Ovary (tissue), 9 donors: ENCODE results near the gene ROBO2. TPM values are rescaled to one million over a fixed set of nuclear protein-coding genes. Genes with fewer than 3 reads are reported as not detected.

Experiments
- DNase-seq, 5 donors: peaks; one replicate each; pipeline ENCODE4 v3.0.0-alpha.2; 2019 to 2020
- H3K27ac ChIP-seq, 2 donors: fragments of 200-600 bp; one replicate each; pipeline versions ENCODE4 v1.5.1 to v1.8.0; 2019 to 2022
- H3K27me3 ChIP-seq: fragments of 200-600 bp; one replicate; pipeline ENCODE4 v1.8.0; 2022
- H3K36me3 ChIP-seq: fragments of 200-600 bp; sonication (generic); one replicate; pipeline ENCODE4 v1.5.1; 2019
- H3K4me1 ChIP-seq: one replicate; pipeline ENCODE4 v1.8.1; 2013; ENCODE audit warnings: mild to moderate bottlenecking, moderate library complexity; ENCODE audit not compliant: insufficient read depth
- H3K4me3 ChIP-seq: fragments of 200-600 bp; sonication (generic); one replicate; pipeline ENCODE4 v1.5.1; 2017
- H3K9me3 ChIP-seq, 2 donors: fragments of 200-600 bp in 1 of 2; sonication (generic) in 1 of 2; one replicate each; pipeline versions ENCODE4 v1.5.1 to v1.8.1; 2013 to 2019; ENCODE audit warnings: mild to moderate bottlenecking in 1 of 2, moderate library complexity in 1 of 2
- CTCF ChIP-seq, 3 donors: fragments of 450-650 bp in 2 of 3; fragments of 200-600 bp in 1 of 3; IDR thresholded peaks; one replicate each; pipeline versions ENCODE4 v1.5.1 to v1.8.0; 2016 to 2022; ENCODE audit warnings: antibody characterized with exemption in 3 of 3, mild to moderate bottlenecking in 1 of 3
- EP300 ChIP-seq: sonication (generic); formaldehyde crosslinking; IDR thresholded peaks from one replicate; pipeline ENCODE4 v1.6.1; 2017; ENCODE audit warnings: antibody characterized with exemption
- POLR2A ChIP-seq: fragments of 450-650 bp; IDR thresholded peaks from one replicate; pipeline ENCODE4 v1.6.1; 2017; ENCODE audit warnings: antibody characterized with exemption, mild to moderate bottlenecking, moderate library complexity
- WGBS, 3 donors: extraction: QIAGEN DNeasy Blood & Tissue Kit in 1 of 3; methylation state at CpG; one replicate each; pipeline versions ENCODE4 v1.1.5 to v1.1.7; 2013 to 2017; 5-methylcytosine and 5-hydroxymethylcytosine counted together
- intact Hi-C, 4 donors: fragments of 100-400 bp; cut with DNase I; formaldehyde crosslinking; loops; one replicate each; pipeline versions ENCODE4 v1.11.0 to v1.15.1; 2022 to 2023
- polyA plus RNA-seq, 2 donors: library from polyadenylated mRNA; stranded (reverse); fragments of 200-250 nt in 1 of 2; fragments of 350-450 nt in 1 of 2; fragmentation: Illumina TruSeq in 1 of 2; extraction: RNeasy Lipid Tissue Mini Kit (QIAGEN cat#74804) in 1 of 2; gene quantifications; one replicate each; pipeline ENCODE4 v1.2.3, GENCODE V29; 2013 to 2014
- total RNA-seq, 7 donors: library from RNA; depleted of rRNA in 2 of 7; stranded (reverse); fragments of >200 nt in 2 of 7; fragmentation: NEBNext Ultra II Directional in 3 of 7; extraction: Animal tissue kit (Norgen Biotek cat#: 25700) in 3 of 7; gene quantifications; one replicate each; pipeline versions ENCODE4 v1.1.0 to v1.2.4, GENCODE V29; 2016 to 2023
- donor health status: DM: no; HTN: no; CAD: no; lungs with moderate emphysema.
- donor health status: DM: no; HTN: no; CAD: no.
- donor health status: Bipolar disorder and iron deficiency.
- donor health status: DM: yes; HTN: yes; CAD: no.
- donor health status: DM: no; HTN: no; CAD: no.
- donor health status: DM: yes; HTN: yes; CAD: no.

ROBO2 gene
- total and polyA plus RNA-seq, 9 donors = 3.4 to 14.8 (median 5.6) TPM

DNA sequence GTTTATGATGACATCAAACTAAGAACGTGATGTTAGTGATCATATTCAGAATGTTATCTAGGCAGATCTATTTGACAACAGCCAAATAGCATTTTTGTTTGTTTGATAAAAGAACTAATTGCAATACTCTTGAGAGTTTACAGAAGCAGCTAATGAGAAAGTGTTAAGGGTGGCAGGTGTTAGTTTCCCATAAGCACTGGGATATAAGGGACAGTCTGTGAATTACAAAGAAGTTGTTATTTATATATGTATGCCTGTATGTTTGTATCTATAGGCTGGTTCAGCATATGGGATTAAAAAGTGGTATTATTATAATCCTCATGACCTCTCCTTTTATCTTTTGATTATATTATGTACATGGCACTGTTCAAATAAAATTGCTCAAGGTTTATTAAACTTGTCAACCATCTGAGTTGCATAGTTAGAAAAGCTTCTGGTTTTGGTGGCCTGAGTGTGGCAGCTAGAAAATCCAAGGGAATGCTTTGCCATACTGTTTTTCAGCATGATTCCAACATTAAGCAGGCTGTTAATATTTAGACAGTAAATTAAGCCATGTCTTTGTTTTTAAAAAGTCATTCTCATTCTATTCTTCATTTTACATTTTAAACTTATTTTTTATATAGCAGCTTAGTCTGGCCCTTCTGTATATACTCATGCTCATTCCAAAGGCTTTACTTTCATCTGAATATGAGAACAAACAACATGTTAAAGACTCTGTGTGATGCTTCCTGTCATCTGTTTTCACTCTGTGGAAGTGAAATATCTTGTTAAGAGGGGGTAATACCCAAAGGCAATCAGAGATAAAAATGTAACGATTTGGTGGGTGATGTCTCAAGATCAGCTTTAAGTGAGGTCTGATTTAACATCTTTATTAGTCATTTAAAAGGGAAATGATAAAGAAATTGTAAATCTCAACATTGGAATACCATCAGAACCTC, 13.1 kb downstream of the ROBO2 start:
- Histone ChIP-seq H3K36me3 (no peaks in the 10 kb centered on the region), H3K4me1 (no peaks in the 10 kb centered on the region), H3K27ac (no peak overlapping the region), H3K9me3 (no peaks in the 10 kb centered on the region), H3K4me3 (no peak overlapping the region), H3K27me3 (no peaks in the 10 kb centered on the region)
- TF ChIP-seq CTCF (IDR thresholded peaks at IDR 0.05) = no peak
- no peak for TF ChIP-seq POLR2A
- no peak for TF ChIP-seq EP300
- WGBS, 3 donors = 38 to 46% (median 42%) methylated on average over 2 of the region's 2 CpGs
- intact Hi-C loops = no loop called here
- DNase-seq = no peak

DNA sequence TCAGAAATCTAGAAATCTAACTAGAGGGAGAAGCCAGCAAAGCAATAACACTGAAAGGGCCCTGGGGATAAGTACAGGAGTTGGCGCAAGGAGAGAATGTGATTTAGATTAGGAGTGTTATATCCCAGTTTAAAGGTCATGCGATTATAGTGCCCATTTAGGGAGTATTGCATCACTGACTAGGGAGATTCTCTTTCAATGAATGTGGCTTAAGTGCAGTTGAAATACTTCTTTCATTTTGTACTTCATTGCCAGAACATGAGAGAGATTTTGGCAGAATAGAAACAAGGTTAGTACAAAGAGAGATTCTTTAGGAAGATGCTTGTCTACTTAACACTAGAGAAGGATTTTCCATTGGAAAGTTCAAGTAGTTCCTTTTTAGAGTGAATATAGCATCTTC, 13.9 kb downstream of the ROBO2 start:
- Histone ChIP-seq H3K4me1 (no peaks in the 10 kb centered on the region), H3K9me3 (no peaks in the 10 kb centered on the region), H3K27me3 (no peaks in the 10 kb centered on the region), H3K36me3 (no peaks in the 10 kb centered on the region), H3K27ac (no peak overlapping the region), H3K4me3 (no peak overlapping the region)
- TF ChIP-seq CTCF (IDR thresholded peaks at IDR 0.05) (no peak), EP300 (no peak), POLR2A (no peak)
- 50 to 76% (median 72%) methylated on average over 2 of the region's 2 CpGs for WGBS, 3 donors
- DNase-seq = no peak
- intact Hi-C loops = no loop called here

- intact Hi-C loops = no loop called here
- 22 to 38% (median 24%) methylated on average over 4 of the region's 4 CpGs for WGBS, 3 donors
- no peak for DNase-seq
These were observed 16.0 kb downstream of the ROBO2 start for GRCh38 chr3:77055841-77056341.

DNA sequence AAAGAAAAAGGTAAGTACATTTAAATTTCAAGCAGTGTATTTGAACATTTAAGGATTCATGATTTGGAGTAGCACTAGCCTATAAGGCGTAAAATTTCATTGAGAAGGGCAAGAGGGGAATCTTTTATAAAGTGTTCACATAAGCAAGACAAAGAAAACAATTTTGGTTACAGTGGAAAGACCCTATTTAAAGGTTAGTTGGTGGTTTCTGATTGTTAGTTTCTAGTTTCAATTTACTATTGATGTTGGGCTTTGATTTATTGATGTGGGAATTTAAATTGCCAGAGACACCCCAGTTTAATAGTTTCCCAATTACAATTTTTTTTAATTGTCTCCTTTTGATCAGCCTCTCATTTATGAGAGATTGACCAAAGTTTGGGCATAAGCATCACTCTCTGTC, 19.5 kb downstream of the ROBO2 start:
- DNase-seq = no peak
- H3K9me3 ChIP-seq = no peaks in the 10 kb centered on the region
- WGBS, 3 donors = 97 to 98% (median 97%) methylated on average over 1 of the region's 1 CpG
- no peak overlapping the region for H3K4me3 ChIP-seq
- H3K27me3 ChIP-seq = no peaks in the 10 kb centered on the region
- intact Hi-C loops = no loop called here
- TF ChIP-seq POLR2A = no peak
- TF ChIP-seq CTCF (IDR thresholded peaks at IDR 0.05) = no peak
- no peak for TF ChIP-seq EP300
- no peaks in the 10 kb centered on the region for H3K36me3 ChIP-seq
- H3K27ac ChIP-seq = no peak overlapping the region
- H3K4me1 ChIP-seq = no peaks in the 10 kb centered on the region

More at GRCh38 chr3:77055841-77056341, 16.0 kb downstream of the ROBO2 start:
- H3K4me1 ChIP-seq = no peaks in the 10 kb centered on the region
- no peaks in the 10 kb centered on the region for H3K9me3 ChIP-seq
- H3K27ac ChIP-seq = no peak overlapping the region
- no peak overlapping the region for H3K4me3 ChIP-seq
- TF ChIP-seq POLR2A (no peak), CTCF (IDR thresholded peaks at IDR 0.05) (no peak), EP300 (no peak)
- no peaks in the 10 kb centered on the region for H3K27me3 ChIP-seq
- H3K36me3 ChIP-seq = no peaks in the 10 kb centered on the region
